Lower lobe of right lung (tissue), 2 donors: ENCODE results near the gene WIZ. TPM values are rescaled to one million over a fixed set of nuclear protein-coding genes. Genes with fewer than 3 reads are reported as not detected.

Source experiments
- ATAC-seq, 2 donors: fragments of 200-7000 bp; cut with Tn5 transposase; one replicate each; pipeline ENCODE4 v1.9.1; 2020 to 2022; ENCODE audit warnings: mild to moderate bottlenecking in 2 of 2, moderate library complexity in 2 of 2
- DNase-seq: peaks from one replicate; pipeline ENCODE4 v3.0.0-alpha.2; 2020
- H3K27ac ChIP-seq: fragments of 200-600 bp; one replicate; pipeline ENCODE4 v1.8.0; 2022
- H3K27me3 ChIP-seq: fragments of 200-600 bp; one replicate; pipeline ENCODE4 v1.8.0; 2022; ENCODE audit warnings: low read depth
- H3K36me3 ChIP-seq: fragments of 200-600 bp; one replicate; pipeline ENCODE4 v1.8.0; 2022; ENCODE audit warnings: mild to moderate bottlenecking
- H3K4me1 ChIP-seq: fragments of 200-600 bp; one replicate; pipeline ENCODE4 v1.8.0; 2022
- H3K4me3 ChIP-seq: fragments of 200-600 bp; one replicate; pipeline ENCODE4 v1.8.0; 2022; ENCODE audit warnings: mild to moderate bottlenecking
- H3K9me3 ChIP-seq: fragments of 200-600 bp; one replicate; pipeline ENCODE4 v1.8.0; 2022
- CTCF ChIP-seq: fragments of 200-600 bp; IDR thresholded peaks from one replicate; pipeline ENCODE4 v1.8.0; 2022; ENCODE audit warnings: antibody characterized with exemption, mild to moderate bottlenecking
- intact Hi-C: fragments of 100-400 bp; cut with DNase I; formaldehyde crosslinking; loops from one replicate; pipeline ENCODE4 v1.11.0; 2022
- total RNA-seq: library from RNA; stranded (reverse); fragmentation: NEBNext Ultra II Directional; extraction: Animal tissue kit (Norgen Biotek cat#: 25700); gene quantifications from one replicate; pipeline ENCODE4 v1.2.1, GENCODE V29; 2021
- donor health status: DM: no; HTN: yes; CAD: no; lungs with severe emphysema.

WIZ gene
- total RNA-seq, 1 donor from 2014 or later: 25.2 TPM

- Histone ChIP-seq H3K4me1 (peaks cover 10% of the 10 kb centered on the region), H3K27ac (no peak overlapping the region), H3K27me3 (no peaks in the 10 kb centered on the region), H3K36me3 (peaks cover 92% of the 10 kb centered on the region), H3K4me3 (no peak overlapping the region), H3K9me3 (no peaks in the 10 kb centered on the region)
- ATAC-seq (no peak), DNase-seq (no peak)
- intact Hi-C loops: no loop called here
- no peak for TF ChIP-seq CTCF
Measured at GRCh38 chr19:15399635-15400034, 50.1 kb downstream of the WIZ start.

GRCh38 chr19:15399234-15399515 is 50.6 kb downstream of the WIZ start:
- no peaks in the 10 kb centered on the region for H3K27me3 ChIP-seq
- no peak for DNase-seq

GRCh38 chr19:15398501-15399233 is 51.1 kb downstream of the WIZ start:
- no peak for TF ChIP-seq CTCF
- no peak overlapping the region for H3K4me3 ChIP-seq
- no peaks in the 10 kb centered on the region for H3K9me3 ChIP-seq
- no peak overlapping the region for H3K27ac ChIP-seq
- H3K27me3 ChIP-seq: no peaks in the 10 kb centered on the region
- peaks cover 96% of the 10 kb centered on the region for H3K36me3 ChIP-seq
- no peak for DNase-seq
- H3K4me1 ChIP-seq: peaks cover 2% of the 10 kb centered on the region
- ATAC-seq: no peak
- intact Hi-C loops: no loop called here

More at GRCh38 chr19:15399234-15399515, 50.6 kb downstream of the WIZ start:
- no peaks in the 10 kb centered on the region for H3K9me3 ChIP-seq
- no peak overlapping the region for H3K27ac ChIP-seq
- H3K36me3 ChIP-seq: peaks cover 96% of the 10 kb centered on the region
- no peak for TF ChIP-seq CTCF
- H3K4me1 ChIP-seq: peaks cover 6% of the 10 kb centered on the region
- no peak overlapping the region for H3K4me3 ChIP-seq
- ATAC-seq: no peak
- intact Hi-C loops: no loop called here

GRCh38 chr19:15397782-15398181 is 52.0 kb downstream of the WIZ start:
- Histone ChIP-seq H3K9me3 (no peaks in the 10 kb centered on the region), H3K27me3 (no peaks in the 10 kb centered on the region), H3K4me1 (no peaks in the 10 kb centered on the region), H3K36me3 (peaks cover 96% of the 10 kb centered on the region), H3K27ac (no peak overlapping the region), H3K4me3 (no peak overlapping the region)
- intact Hi-C loops: no loop called here
- ATAC-seq (no peak), DNase-seq (no peak)
- TF ChIP-seq CTCF: no peak

GRCh38 chr19:15397236-15397635 is 52.5 kb downstream of the WIZ start:
- no peak overlapping the region for H3K4me3 ChIP-seq
- DNase-seq: no peak
- ATAC-seq: no peak
- peaks cover 96% of the 10 kb centered on the region for H3K36me3 ChIP-seq
- H3K27ac ChIP-seq: no peak overlapping the region
- intact Hi-C loops: no loop called here
- TF ChIP-seq CTCF: no peak
- no peaks in the 10 kb centered on the region for H3K4me1 ChIP-seq
- H3K27me3 ChIP-seq: no peaks in the 10 kb centered on the region
- H3K9me3 ChIP-seq: no peaks in the 10 kb centered on the region
